Activated gamma-delta T cell treated with anti-CD3 and anti-CD28 coated beads, Interleukin-2, amount 50 U/mL, for 16 hours (primary cell): Measurements from ENCODE around the gene HPCAL1.

Source experiments
- DNase-seq: peaks from one replicate; pipeline ENCODE4 v3.0.0-alpha.2; 2020; ENCODE audit warnings: low read depth

Gene HPCAL1

GRCh38 chr2:10269711-10270610 lies 32.7 kb upstream of the HPCAL1 start:
- no peak for DNase-seq

- DNase-seq, result no peak
Observed at GRCh38 chr2:10271509-10271908, 31.2 kb upstream of the HPCAL1 start.

GRCh38 chr2:10271946-10272345 lies 30.8 kb upstream of the HPCAL1 start:
- no peak for DNase-seq

- DNase-seq, result no peak
Observed at GRCh38 chr2:10272464-10272863, 30.2 kb upstream of the HPCAL1 start.

GRCh38 chr2:10273215-10274175 lies 29.2 kb upstream of the HPCAL1 start:
- DNase-seq, result no peak

- no peak for DNase-seq
Observed at GRCh38 chr2:10274376-10274775, 28.3 kb upstream of the HPCAL1 start.

- DNase-seq, result no peak
Observed at GRCh38 chr2:10274983-10275802, 27.5 kb upstream of the HPCAL1 start.

- no peak for DNase-seq
Observed at GRCh38 chr2:10276481-10277292, 26.0 kb upstream of the HPCAL1 start.

- no peak for DNase-seq
Observed at GRCh38 chr2:10277293-10278028, 25.2 kb upstream of the HPCAL1 start.

GRCh38 chr2:10278029-10278762 lies 24.5 kb upstream of the HPCAL1 start:
- no peak for DNase-seq

GRCh38 chr2:10278763-10279471 lies 23.8 kb upstream of the HPCAL1 start:
- no peak for DNase-seq

- DNase-seq, result no peak
Observed at GRCh38 chr2:10279472-10279870, 23.2 kb upstream of the HPCAL1 start.

GRCh38 chr2:10279946-10280463 lies 22.7 kb upstream of the HPCAL1 start:
- DNase-seq, result no peak

GRCh38 chr2:10281891-10282290 lies 20.8 kb upstream of the HPCAL1 start:
- no peak for DNase-seq

- DNase-seq, result no peak
Observed at GRCh38 chr2:10282611-10283105, 20.0 kb upstream of the HPCAL1 start.

- no peak for DNase-seq
Observed at GRCh38 chr2:10283106-10284062, 19.3 kb upstream of the HPCAL1 start.

- DNase-seq, result no peak
Observed at GRCh38 chr2:10284108-10284870, 18.4 kb upstream of the HPCAL1 start.
